Esophagus muscularis mucosa (tissue), 4 donors: ENCODE measurements around the gene MAGEE1. TPM values are rescaled to one million over a fixed set of nuclear protein-coding genes. Genes with fewer than 3 reads are reported as not detected.
A peak's percentile ranks its signal among the peaks of the same experiment; 100 is the strongest.

ENCODE experiments used
- DNase-seq: peaks from one replicate; pipeline ENCODE4 v3.0.0-alpha.2; 2017; ENCODE audit errors: extremely low spot score
- H3K27ac ChIP-seq, 4 donors: fragments of 200-600 bp; sonication (generic); replicated peaks in 1 of 4; 1 replicate in 3 of 4; 2 replicates in 1 of 4; pipeline ENCODE4 v1.5.1; 2016 to 2019; ENCODE audit warnings: mild to moderate bottlenecking in 1 of 4
- H3K27me3 ChIP-seq, 4 donors: fragments of 200-600 bp; sonication (generic); one replicate each; pipeline versions ENCODE4 v1.5.1 to v1.6.0; 2016 to 2019
- H3K36me3 ChIP-seq, 4 donors: fragments of 200-600 bp; sonication (generic); one replicate each; pipeline ENCODE4 v1.5.1; 2016 to 2019
- H3K4me1 ChIP-seq, 4 donors: fragments of 200-600 bp; sonication (generic); one replicate each; pipeline ENCODE4 v1.5.1; 2016 to 2019
- H3K4me3 ChIP-seq, 4 donors: fragments of 200-600 bp; sonication (generic); 1 replicate in 2 of 4; 2 replicates in 2 of 4; pipeline ENCODE4 v1.5.1; 2016 to 2019; ENCODE audit warnings: mild to moderate bottlenecking in 4 of 4, moderate library complexity in 1 of 4
- H3K9me3 ChIP-seq, 4 donors: fragments of 200-600 bp; sonication (generic); 1 replicate in 3 of 4; 2 replicates in 1 of 4; pipeline ENCODE4 v1.5.1; 2016 to 2019
- EP300 ChIP-seq: sonication (generic); formaldehyde crosslinking; IDR thresholded peaks from one replicate; pipeline ENCODE4 v1.6.1; 2017; ENCODE audit warnings: antibody characterized with exemption
- POLR2A ChIP-seq: fragments of 450-650 bp; IDR thresholded peaks from one replicate; pipeline ENCODE4 v1.6.1; 2017; ENCODE audit warnings: antibody characterized with exemption, moderate library complexity, mild to moderate bottlenecking, low read depth
- POLR2AphosphoS5 ChIP-seq, 2 donors: sonication (generic); formaldehyde crosslinking; IDR thresholded peaks; one replicate each; pipeline ENCODE4 v1.6.1; 2017; ENCODE audit warnings: antibody characterized with exemption in 2 of 2
- WGBS: methylation state at CpG from one replicate; pipeline ENCODE4 v1.1.5; 2018; 5-methylcytosine and 5-hydroxymethylcytosine counted together
- intact Hi-C: fragments of 100-400 bp; cut with DNase I; formaldehyde crosslinking; loops from one replicate; pipeline ENCODE4 v1.15.1; 2023
- total RNA-seq, 4 donors: library from RNA; depleted of rRNA; stranded (reverse); fragments of >200 nt; gene quantifications; one replicate each; pipeline versions ENCODE4 v1.1.0 to v1.2.1, GENCODE V29; 2016
- TF ChIP-seq, protein P1 (sequence below), 3 experiments: fragments of 200-600 bp in 2 of 3; fragments of 450-650 bp in 1 of 3; sonication (generic) in 2 of 3; IDR thresholded peaks; one replicate each; pipeline ENCODE4 v1.5.1; 2017 to 2019; ENCODE audit warnings: antibody characterized with exemption in 3 of 3, mild to moderate bottlenecking in 2 of 3, moderate library complexity in 1 of 3

Gene MAGEE1
- total RNA-seq, 4 donors from 2014 or later: 1.5 to 4.6 (median 2.9) TPM

DNA sequence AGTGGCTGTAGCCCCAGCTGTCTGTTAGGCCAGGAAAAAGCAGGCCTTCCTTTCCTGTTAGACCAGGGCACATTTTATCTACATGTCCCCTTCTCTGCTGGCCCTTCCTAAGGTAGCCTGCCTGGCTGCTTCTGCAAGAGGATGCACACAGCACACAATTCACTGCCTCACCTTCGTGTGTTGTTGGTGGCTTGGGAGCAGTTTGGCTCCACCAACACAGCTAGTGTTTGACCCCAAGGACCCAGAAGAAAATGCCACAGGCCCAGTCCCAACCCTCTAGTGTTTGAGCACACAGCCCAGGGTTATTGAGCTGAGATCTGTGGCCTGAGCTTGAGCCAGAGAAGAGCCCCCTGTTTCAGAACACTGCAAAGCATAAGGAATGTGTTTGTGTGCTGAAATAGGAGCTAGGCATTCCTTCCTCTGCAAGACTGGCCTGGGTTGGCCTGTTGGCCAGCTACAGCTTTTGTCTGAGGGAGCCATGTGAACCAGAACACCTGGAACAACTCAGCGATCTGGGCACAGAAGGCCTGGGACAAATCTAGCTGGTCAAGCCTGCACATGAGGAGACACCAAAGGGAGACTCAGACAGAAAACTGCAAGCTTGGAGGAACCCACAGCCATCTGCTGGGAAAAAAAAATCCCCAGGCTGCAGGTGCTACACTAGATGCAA is 26.4 kb downstream of the MAGEE1 start:
- Histone ChIP-seq H3K4me1 (peaks cover 0 to 4% (median 0%) of the 10 kb centered on the region in 4 donors), H3K27ac (no peak overlapping the region), H3K9me3 (no peaks in the 10 kb centered on the region), H3K36me3 (no peaks in the 10 kb centered on the region), H3K4me3 (no peak overlapping the region), H3K27me3 (no peaks in the 10 kb centered on the region)
- TF ChIP-seq POLR2A (no peak), EP300 (no peak), POLR2AphosphoS5 (IDR thresholded peaks at IDR 0.05) (no peak)
- TF ChIP-seq, protein P1, sequence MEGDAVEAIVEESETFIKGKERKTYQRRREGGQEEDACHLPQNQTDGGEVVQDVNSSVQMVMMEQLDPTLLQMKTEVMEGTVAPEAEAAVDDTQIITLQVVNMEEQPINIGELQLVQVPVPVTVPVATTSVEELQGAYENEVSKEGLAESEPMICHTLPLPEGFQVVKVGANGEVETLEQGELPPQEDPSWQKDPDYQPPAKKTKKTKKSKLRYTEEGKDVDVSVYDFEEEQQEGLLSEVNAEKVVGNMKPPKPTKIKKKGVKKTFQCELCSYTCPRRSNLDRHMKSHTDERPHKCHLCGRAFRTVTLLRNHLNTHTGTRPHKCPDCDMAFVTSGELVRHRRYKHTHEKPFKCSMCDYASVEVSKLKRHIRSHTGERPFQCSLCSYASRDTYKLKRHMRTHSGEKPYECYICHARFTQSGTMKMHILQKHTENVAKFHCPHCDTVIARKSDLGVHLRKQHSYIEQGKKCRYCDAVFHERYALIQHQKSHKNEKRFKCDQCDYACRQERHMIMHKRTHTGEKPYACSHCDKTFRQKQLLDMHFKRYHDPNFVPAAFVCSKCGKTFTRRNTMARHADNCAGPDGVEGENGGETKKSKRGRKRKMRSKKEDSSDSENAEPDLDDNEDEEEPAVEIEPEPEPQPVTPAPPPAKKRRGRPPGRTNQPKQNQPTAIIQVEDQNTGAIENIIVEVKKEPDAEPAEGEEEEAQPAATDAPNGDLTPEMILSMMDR (IDR thresholded peaks at IDR 0.05): no peak
- intact Hi-C loops: loop anchor here (1.0 kb wide), 1 partner anchor 175 kb away; no protein-coding TSS in a partner anchor
- DNase-seq: no peak
- 80% methylated on average over 1 of the region's 2 CpGs for WGBS

DNA sequence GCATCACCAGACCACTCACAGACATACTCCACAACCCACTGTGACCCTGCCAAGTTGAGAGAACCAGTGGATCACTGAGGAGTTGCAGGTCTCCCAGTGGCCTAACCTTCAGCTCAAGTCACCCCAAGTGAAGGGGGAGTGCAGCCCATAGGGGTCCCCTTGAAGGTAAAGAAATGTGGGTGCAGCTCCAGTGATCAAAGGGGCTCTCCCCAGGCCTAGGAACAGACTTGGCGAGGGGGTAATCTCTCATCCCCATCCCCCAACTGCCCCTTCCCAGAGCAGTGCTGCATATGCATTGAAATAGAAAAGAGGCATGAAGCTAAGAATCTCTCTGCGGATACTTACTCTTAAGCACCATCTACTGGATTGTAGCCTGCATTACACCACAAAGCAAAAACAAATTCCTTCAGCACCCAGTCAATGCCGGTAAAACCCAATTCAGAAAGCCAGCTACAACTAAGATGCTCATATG is 27.0 kb downstream of the MAGEE1 start:
- Histone ChIP-seq H3K27me3 (no peaks in the 10 kb centered on the region), H3K4me3 (no peak overlapping the region), H3K4me1 (peaks cover 0 to 4% (median 0%) of the 10 kb centered on the region in 4 donors), H3K36me3 (no peaks in the 10 kb centered on the region), H3K9me3 (no peaks in the 10 kb centered on the region), H3K27ac (no peak overlapping the region)
- no peak for DNase-seq
- 6% methylated on average over 3 of the region's 3 CpGs for WGBS
- intact Hi-C loops: loop anchor here (1.0 kb wide), 1 partner anchor 175 kb away; no protein-coding TSS in a partner anchor
- TF ChIP-seq POLR2AphosphoS5 (IDR thresholded peaks at IDR 0.05): no peak
- no peak for TF ChIP-seq POLR2A
- no peak for TF ChIP-seq EP300
- TF ChIP-seq, protein P1 (IDR thresholded peaks at IDR 0.05): peak; percentile 42 to 51 (median 44)

GRCh38 chrX:76477353-76477752 is 49.8 kb downstream of the MAGEE1 start:
- Histone ChIP-seq H3K4me1 (no peaks in the 10 kb centered on the region), H3K4me3 (no peak overlapping the region), H3K36me3 (no peaks in the 10 kb centered on the region), H3K27me3 (no peaks in the 10 kb centered on the region), H3K27ac (no peak overlapping the region), H3K9me3 (peaks cover 0 to 4% (median 0%) of the 10 kb centered on the region in 4 donors)
- intact Hi-C loops: no loop called here
- 44% methylated on average over 2 of the region's 2 CpGs for WGBS
- no peak for DNase-seq
- TF ChIP-seq EP300: no peak
- no peak for TF ChIP-seq POLR2A
- TF ChIP-seq, protein P1 (IDR thresholded peaks at IDR 0.05): no peak
- TF ChIP-seq POLR2AphosphoS5 (IDR thresholded peaks at IDR 0.05): no peak
